Loucy (cell line): Measurements from ENCODE around the gene PIM3.

ENCODE experiments used
- H2AFZ ChIP-seq: fragments of 200-600 bp; sonication (generic); 2 replicates; pipeline ENCODE4 v1.6.0; 2016; ENCODE audit warnings: antibody characterized with exemption, mild to moderate bottlenecking, low read length, moderate library complexity
- H3F3A ChIP-seq: fragments of 200-600 bp; 2 replicates; pipeline ENCODE4 v1.6.0; 2016; ENCODE audit warnings: antibody characterized with exemption, low read depth, mild to moderate bottlenecking
- H3K27me3 ChIP-seq: fragments of 200-600 bp; sonication (generic); 2 replicates; pipeline ENCODE4 v1.6.1; 2014; ENCODE audit warnings: low read length, mild to moderate bottlenecking; ENCODE audit not compliant: insufficient read depth, poor library complexity, severe bottlenecking
- H3K36me3 ChIP-seq: fragments of 200-600 bp; sonication (generic); 2 replicates; pipeline ENCODE4 v1.6.1; 2016; ENCODE audit warnings: low read length; ENCODE audit not compliant: insufficient read depth
- H3K4me1 ChIP-seq: fragments of 200-600 bp; sonication (generic); 2 replicates; pipeline ENCODE4 v1.5.1; 2014; ENCODE audit warnings: low read length, mild to moderate bottlenecking; ENCODE audit not compliant: insufficient read depth, poor library complexity, severe bottlenecking
- H3K4me2 ChIP-seq: fragments of 200-600 bp; sonication (generic); 2 replicates; pipeline ENCODE4 v1.6.0; 2014; ENCODE audit warnings: antibody characterized with exemption, low read length, low read depth, mild to moderate bottlenecking; ENCODE audit not compliant: poor library complexity, severe bottlenecking
- H3K4me3 ChIP-seq: fragments of 200-600 bp; sonication (generic); 2 replicates; pipeline ENCODE4 v1.5.1; 2014; ENCODE audit warnings: low read length, mild to moderate bottlenecking, mixed read lengths; ENCODE audit not compliant: poor library complexity, severe bottlenecking
- H3K79me2 ChIP-seq: fragments of 200-600 bp; sonication (generic); 2 replicates; pipeline ENCODE4 v1.6.1; 2014; ENCODE audit warnings: low read length; ENCODE audit not compliant: insufficient read depth
- H3K9ac ChIP-seq: fragments of 200-600 bp; sonication (generic); 2 replicates; pipeline ENCODE4 v1.6.0; 2014; ENCODE audit warnings: mild to moderate bottlenecking, low read depth, low read length, moderate library complexity; ENCODE audit not compliant: poor library complexity, severe bottlenecking
- H3K9me2 ChIP-seq: fragments of 200-600 bp; sonication (generic); replicated peaks from 2 replicates; pipeline ENCODE4 v1.6.1; 2016; ENCODE audit warnings: low read depth, low read length, mixed read lengths
- H3K9me3 ChIP-seq: fragments of 200-600 bp; sonication (generic); 2 replicates; pipeline ENCODE4 v1.6.1; 2014; ENCODE audit warnings: mild to moderate bottlenecking, antibody characterized with exemption, low read length, low read depth; ENCODE audit not compliant: insufficient read depth
- H4K20me1 ChIP-seq: fragments of 200-600 bp; sonication (generic); 2 replicates; pipeline ENCODE4 v1.6.0; 2014; ENCODE audit warnings: antibody characterized with exemption, low read length, mild to moderate bottlenecking; ENCODE audit not compliant: insufficient read depth, poor library complexity, severe bottlenecking
- CTCF ChIP-seq: fragments of 200-600 bp; sonication (generic); conservative IDR thresholded peaks from 2 replicates; pipeline ENCODE4 v1.5.1; 2014; ENCODE audit warnings: mild to moderate bottlenecking, antibody characterized with exemption, low read length
- EZH2phosphoT487 ChIP-seq: fragments of 200-600 bp; IDR thresholded peaks from 2 replicates; pipeline ENCODE4 v1.6.1; 2018; ENCODE audit warnings: antibody characterized with exemption, mild to moderate bottlenecking, moderate library complexity, borderline replicate concordance

PIM3 gene

DNA sequence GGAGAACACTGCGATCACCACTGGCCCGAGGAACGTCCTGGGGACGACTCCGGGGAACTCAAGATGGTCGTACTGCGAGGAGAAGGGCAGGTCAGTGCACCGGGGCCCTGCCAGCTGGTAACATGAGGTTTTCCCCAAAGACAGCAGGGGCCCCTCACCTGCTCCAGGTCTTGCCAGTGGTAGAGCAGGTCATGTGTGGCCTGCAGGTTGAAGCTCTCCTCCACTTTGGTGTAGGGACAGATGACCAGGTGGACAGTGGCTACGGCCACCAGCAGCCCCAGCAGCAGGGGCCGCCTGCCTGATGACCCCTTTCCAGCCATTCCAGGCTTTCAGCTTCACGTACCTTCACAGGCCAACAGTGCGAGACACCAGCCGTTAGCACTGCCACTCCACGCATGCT lies 47.1 kb upstream of the PIM3 start:
- H3F3A ChIP-seq = no peaks in the 10 kb centered on the region
- no peak overlapping the region for H2AFZ ChIP-seq
- peaks cover 5% of the 10 kb centered on the region for H3K4me1 ChIP-seq
- H3K9me3 ChIP-seq = no peaks in the 10 kb centered on the region
- no peak overlapping the region for H3K4me2 ChIP-seq
- no peaks in the 10 kb centered on the region for H3K36me3 ChIP-seq
- H3K79me2 ChIP-seq = peaks cover 3% of the 10 kb centered on the region; the same call in 1 of the 2 replicates
- H3K9ac ChIP-seq = no peak overlapping the region
- H3K27me3 ChIP-seq = no peaks in the 10 kb centered on the region
- H3K4me3 ChIP-seq = no peak overlapping the region
- TF ChIP-seq EZH2phosphoT487 (no peak), CTCF (no peak)
- no peaks in the 10 kb centered on the region for H3K9me2 ChIP-seq
- peaks cover 2% of the 10 kb centered on the region for H4K20me1 ChIP-seq

DNA sequence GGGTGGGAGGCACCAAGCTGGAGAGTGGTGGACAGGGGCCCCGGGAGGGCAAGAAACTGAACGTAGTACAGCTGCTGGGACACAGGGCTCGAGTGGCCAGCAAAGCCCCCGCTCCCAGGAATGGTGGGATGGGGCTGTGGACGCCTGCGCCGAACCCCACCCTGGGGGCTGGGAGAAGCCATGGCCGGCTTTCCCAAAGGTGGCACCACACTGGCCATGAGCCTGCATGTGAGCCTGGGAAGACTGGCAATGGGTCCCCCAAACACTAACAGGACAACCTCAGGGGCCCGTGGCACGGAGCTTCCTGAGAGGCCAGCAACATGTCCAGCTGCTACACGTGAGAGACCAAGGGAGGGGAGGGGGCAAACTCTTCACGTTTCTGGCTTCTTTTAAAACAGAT lies 46.3 kb upstream of the PIM3 start:
- peaks cover 2% of the 10 kb centered on the region for H4K20me1 ChIP-seq
- no peaks in the 10 kb centered on the region for H3K36me3 ChIP-seq
- no peak for TF ChIP-seq EZH2phosphoT487
- TF ChIP-seq CTCF = no peak

GRCh38 chr22:49915610-49916009 lies 45.0 kb upstream of the PIM3 start:
- Histone ChIP-seq H3K9me3 (no peaks in the 10 kb centered on the region), H3K9ac (no peak overlapping the region), H3F3A (no peaks in the 10 kb centered on the region), H3K27me3 (no peaks in the 10 kb centered on the region), H4K20me1 (peaks cover 2% of the 10 kb centered on the region), H3K36me3 (no peaks in the 10 kb centered on the region), H2AFZ (no peak overlapping the region), H3K4me1 (peaks cover 5% of the 10 kb centered on the region), H3K4me3 (no peak overlapping the region), H3K79me2 (peaks cover 3% of the 10 kb centered on the region; the same call in 1 of the 2 replicates), H3K9me2 (no peaks in the 10 kb centered on the region), H3K4me2 (no peak overlapping the region)
- TF ChIP-seq EZH2phosphoT487 (no peak), CTCF (no peak)

More for the DNA sequence above, 46.3 kb upstream of the PIM3 start:
- peaks cover 5% of the 10 kb centered on the region for H3K4me1 ChIP-seq
- H3K9ac ChIP-seq = no peak overlapping the region
- H3K9me3 ChIP-seq = no peaks in the 10 kb centered on the region
- no peaks in the 10 kb centered on the region for H3F3A ChIP-seq
- peaks cover 3% of the 10 kb centered on the region; the same call in 1 of the 2 replicates for H3K79me2 ChIP-seq
- H3K27me3 ChIP-seq = no peaks in the 10 kb centered on the region
- no peak overlapping the region for H3K4me2 ChIP-seq
- H3K4me3 ChIP-seq = no peak overlapping the region
- no peak overlapping the region for H2AFZ ChIP-seq
- no peaks in the 10 kb centered on the region for H3K9me2 ChIP-seq
